MG63 (cell line): ENCODE measurements around the gene GET4. TPM values are rescaled to one million over a fixed set of nuclear protein-coding genes. Genes with fewer than 3 reads are reported as not detected.

Source experiments
- DNase-seq: peaks from one replicate; pipeline ENCODE4 v3.0.0-alpha.2; 2020
- H3K27me3 ChIP-seq: fragments of 250-450 bp; sonication (Bioruptor Pico); 2 replicates; pipeline ENCODE4 v1.5.1; 2020; ENCODE audit warnings: mild to moderate bottlenecking, moderate library complexity
- H3K36me3 ChIP-seq: fragments of 250-450 bp; sonication (Bioruptor Pico); 2 replicates; pipeline ENCODE4 v1.5.1; 2020; ENCODE audit warnings: mild to moderate bottlenecking, moderate library complexity
- H3K4me3 ChIP-seq: fragments of 250-450 bp; sonication (Bioruptor Pico); 2 replicates; pipeline ENCODE4 v1.5.1; 2020; ENCODE audit warnings: mild to moderate bottlenecking, moderate library complexity
- H3K9me3 ChIP-seq: fragments of 250-450 bp; sonication (Bioruptor Pico); 2 replicates; pipeline ENCODE4 v1.5.1; 2020; ENCODE audit warnings: mild to moderate bottlenecking, moderate library complexity
- total RNA-seq: library from RNA; depleted of rRNA; stranded (reverse); fragments of >200 nt; shearing (Covaris generic); gene quantifications from 2 replicates; pipeline ENCODE4 v1.2.3, GENCODE V29; 2014; ENCODE audit warnings: low replicate concordance

Gene GET4
- total RNA-seq, 1 experiment from 2014 or later: 58.9 TPM

DNA sequence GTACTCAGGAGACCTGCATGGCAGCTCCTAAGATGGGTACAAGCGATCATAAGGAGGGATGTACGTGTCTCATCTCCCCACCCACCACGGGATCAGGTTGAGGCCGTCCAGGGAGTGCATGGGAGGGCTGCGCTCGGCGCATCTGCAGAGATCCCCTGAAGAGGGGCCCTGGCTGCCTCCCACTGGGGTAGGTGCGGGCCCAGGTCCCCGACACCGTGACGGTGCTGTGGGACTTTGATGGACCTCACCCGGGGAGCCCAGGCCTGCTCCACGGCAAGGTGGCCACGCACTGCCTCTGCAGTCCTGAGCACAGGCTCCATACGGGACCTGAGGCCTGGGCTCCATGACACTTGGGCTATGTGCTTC, 12.7 kb downstream of the GET4 start:
- H3K4me3 ChIP-seq: no peak overlapping the region
- no peaks in the 10 kb centered on the region for H3K9me3 ChIP-seq
- no peak for DNase-seq
- H3K27me3 ChIP-seq: no peaks in the 10 kb centered on the region
- peaks cover 7% of the 10 kb centered on the region; the same call in 1 of the 2 replicates for H3K36me3 ChIP-seq

DNA sequence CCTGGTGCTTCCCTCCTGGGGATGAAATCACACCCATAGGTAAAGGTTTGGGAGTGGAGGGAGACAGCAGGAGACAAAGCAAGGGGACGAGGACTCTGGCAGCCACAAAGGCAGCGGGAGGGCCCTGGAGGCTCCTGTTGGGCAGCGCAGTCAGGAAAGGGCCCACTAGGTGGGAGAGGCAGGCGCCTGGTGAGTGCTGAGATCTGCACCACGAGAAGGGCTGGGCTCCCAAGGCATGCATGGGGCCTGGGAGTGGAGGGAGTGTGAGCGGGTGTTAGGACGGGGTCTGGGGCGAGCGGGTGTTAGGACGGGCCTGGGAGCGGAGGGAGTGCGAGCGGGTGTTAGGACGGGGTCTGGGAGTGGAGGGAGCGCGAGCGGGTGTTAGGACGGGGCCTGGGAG, 13.0 kb downstream of the GET4 start:
- Histone ChIP-seq H3K4me3 (no peak overlapping the region), H3K9me3 (no peaks in the 10 kb centered on the region), H3K27me3 (no peaks in the 10 kb centered on the region), H3K36me3 (peaks cover 7% of the 10 kb centered on the region; the same call in 1 of the 2 replicates)
- no peak for DNase-seq

DNA sequence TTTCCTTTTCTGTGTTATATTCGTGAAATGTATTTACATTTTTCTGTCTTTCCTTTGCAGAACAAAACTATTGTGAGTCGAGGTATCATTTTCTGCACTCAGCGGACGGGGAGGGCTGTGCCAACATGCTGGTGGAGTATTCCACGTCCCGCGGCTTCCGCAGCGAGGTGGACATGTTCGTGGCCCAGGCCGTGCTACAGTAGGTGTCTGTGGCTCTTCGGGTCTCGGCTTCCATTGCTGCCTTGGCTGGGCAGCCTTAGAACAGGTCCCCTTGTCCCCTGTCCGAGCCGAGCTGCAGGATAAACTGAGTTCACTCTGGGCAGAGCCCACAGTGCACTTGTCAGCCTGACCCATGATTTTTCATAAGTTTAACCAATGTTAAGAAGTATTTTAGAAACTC, 14.5 kb downstream of the GET4 start:
- Histone ChIP-seq H3K27me3 (no peaks in the 10 kb centered on the region), H3K9me3 (no peaks in the 10 kb centered on the region), H3K36me3 (peaks cover 7% of the 10 kb centered on the region; the same call in 1 of the 2 replicates), H3K4me3 (no peak overlapping the region)
- no peak for DNase-seq

DNA sequence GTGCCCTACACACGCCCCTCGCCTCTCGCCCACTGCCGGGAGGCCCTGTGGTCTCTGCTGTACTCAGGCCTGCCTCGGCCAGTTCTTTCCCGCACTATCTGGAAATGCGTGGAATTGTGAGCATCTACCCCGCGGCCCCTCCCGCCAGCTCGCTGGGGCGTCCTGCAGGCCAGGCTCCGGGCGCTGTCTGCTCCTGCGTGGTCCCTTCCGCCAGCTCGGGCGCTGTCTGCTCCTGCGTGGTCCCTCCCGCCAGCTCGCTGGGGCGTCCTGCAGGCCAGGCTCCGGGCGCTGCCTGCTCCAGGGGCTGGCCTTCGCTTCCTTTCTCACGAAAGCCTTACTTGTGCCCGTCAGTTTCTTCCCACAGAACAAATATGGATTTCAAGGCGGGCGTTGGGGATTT, 14.9 kb downstream of the GET4 start:
- no peaks in the 10 kb centered on the region for H3K27me3 ChIP-seq
- no peak overlapping the region for H3K4me3 ChIP-seq
- no peaks in the 10 kb centered on the region for H3K9me3 ChIP-seq
- H3K36me3 ChIP-seq: peaks cover 7% of the 10 kb centered on the region; the same call in 1 of the 2 replicates
- DNase-seq: no peak

DNA sequence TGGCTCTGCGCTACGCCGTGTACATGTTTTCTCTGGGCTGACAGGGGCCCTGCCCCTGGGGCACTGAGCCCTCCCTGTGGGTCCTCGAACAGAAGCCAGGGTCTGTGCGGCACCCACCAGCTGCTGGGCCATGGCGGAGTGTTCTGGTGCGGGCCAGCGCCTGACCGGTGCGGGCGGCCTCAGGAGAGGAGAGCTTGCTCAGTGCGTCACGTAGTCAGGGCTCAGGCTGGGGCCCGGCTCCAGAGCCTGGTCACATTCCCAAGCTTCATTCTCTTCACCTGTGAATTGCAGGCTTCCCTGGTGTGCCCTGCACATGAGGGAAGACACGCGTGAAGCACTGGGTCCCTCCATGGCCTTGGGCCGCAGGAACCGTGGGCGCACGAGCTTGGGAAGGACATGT, 15.5 kb downstream of the GET4 start:
- DNase-seq: no peak
- H3K27me3 ChIP-seq: no peaks in the 10 kb centered on the region
- H3K4me3 ChIP-seq: no peak overlapping the region
- no peaks in the 10 kb centered on the region for H3K9me3 ChIP-seq
- peaks cover 7% of the 10 kb centered on the region; the same call in 1 of the 2 replicates for H3K36me3 ChIP-seq

DNA sequence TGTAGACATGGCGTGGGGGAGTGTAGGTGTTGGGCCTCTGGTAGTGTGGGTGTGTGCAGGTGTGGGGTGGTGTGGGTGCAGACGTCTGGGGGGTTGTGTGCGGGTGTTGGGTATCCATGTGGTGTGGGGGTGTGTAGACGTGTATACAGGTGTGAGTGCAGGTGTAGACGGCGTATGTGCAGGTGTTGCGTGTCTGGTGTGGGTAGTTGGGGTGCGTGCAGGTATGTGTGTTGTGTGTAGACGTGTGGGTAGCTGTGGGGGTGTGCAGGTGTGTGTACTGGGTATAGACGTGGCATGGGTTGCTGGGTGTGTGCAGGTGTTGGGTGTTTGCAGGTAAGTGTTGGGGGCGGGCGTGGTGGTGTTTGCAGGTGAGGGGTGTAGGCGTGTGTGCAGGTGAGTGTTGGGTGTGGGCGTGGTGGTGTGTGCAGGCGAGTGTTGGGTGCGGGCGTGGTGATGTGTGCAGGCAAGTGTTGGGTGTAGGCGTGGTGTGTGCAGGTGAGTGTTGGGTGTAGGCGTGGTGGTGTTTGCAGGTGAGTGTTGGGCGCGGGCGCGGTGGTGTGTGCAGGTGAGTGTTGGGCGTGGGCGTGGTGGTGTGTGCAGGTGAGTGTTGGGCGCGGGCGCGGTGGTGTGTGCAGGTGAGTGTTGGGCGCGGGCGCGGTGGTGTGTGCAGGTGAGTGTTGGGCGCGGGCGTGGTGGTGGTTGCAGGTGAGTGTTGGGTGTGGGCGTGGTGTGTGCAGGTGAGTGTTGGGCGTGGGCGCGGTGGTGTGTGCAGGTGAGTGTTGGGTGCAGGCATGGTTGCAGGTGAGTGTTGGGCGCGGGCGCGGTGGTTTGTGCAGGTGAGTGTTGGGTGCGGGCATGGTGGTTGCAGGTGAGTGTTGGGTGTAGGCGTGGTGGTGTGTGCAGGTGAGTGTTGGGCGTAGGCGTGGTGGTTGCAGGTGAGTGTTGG, 16.6 kb downstream of the GET4 start:
- Histone ChIP-seq H3K9me3 (no peaks in the 10 kb centered on the region), H3K27me3 (no peaks in the 10 kb centered on the region), H3K4me3 (no peak overlapping the region), H3K36me3 (peaks cover 7% of the 10 kb centered on the region; the same call in 1 of the 2 replicates)
- no peak for DNase-seq

DNA sequence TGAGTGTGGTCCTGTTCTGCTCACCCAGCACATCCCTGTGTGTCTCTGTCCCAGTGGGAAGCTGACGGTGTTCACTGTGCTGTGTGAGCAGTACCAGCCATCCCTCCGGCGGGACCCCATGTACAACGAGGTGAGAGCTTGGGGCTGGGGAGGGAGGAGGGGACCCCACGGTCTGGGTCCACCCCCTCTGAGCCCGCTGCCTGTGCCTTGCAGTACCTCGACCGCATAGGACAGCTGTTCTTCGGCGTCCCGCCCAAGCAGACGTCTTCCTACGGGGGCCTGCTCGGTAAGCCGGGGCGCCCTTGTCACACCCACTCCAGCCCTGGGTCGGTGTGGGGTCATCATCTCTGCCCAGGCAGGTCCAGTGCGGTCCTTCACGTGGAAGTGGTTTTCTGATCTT, 17.3 kb downstream of the GET4 start:
- Histone ChIP-seq H3K4me3 (no peak overlapping the region), H3K36me3 (peaks cover 5% of the 10 kb centered on the region; the same call in 1 of the 2 replicates), H3K9me3 (no peaks in the 10 kb centered on the region), H3K27me3 (no peaks in the 10 kb centered on the region)
- DNase-seq: no peak

DNA sequence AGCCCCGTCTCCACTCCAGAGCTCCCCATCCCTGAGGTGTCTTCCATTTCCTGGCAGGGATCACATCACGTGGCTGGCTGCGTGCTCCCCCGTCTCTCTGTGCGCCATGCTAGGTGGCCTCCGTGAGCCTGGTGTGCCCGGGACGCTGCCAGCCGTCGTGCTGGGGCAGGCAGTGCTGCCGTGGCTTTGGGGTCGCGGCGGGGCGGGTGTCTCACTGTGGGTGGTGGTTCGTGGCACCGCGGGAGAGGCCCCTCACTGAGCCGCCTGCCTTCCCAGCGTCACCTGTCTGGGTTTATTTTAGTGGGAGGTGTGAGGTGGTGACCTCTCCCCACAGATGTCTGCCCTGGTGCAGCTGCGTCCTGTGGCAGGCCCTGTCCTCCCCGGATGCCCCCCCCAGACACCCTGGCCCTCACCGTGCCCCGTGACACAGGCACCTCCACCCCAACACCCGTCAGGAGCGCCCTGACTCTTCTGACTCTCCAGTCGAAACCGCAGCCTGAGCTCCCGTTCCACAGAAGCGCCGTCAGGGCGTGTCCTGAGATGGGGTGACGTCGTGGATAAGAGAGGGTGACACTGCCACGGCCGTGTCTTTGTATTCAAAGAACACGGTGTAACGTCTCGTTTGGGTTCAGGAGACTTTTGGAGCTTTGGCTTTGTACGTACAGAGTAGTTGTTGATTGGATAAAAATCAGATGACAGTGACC, 18.0 kb downstream of the GET4 start:
- H3K36me3 ChIP-seq: peaks cover 5% of the 10 kb centered on the region; the same call in 1 of the 2 replicates
- no peak overlapping the region for H3K4me3 ChIP-seq
- no peak for DNase-seq

DNA sequence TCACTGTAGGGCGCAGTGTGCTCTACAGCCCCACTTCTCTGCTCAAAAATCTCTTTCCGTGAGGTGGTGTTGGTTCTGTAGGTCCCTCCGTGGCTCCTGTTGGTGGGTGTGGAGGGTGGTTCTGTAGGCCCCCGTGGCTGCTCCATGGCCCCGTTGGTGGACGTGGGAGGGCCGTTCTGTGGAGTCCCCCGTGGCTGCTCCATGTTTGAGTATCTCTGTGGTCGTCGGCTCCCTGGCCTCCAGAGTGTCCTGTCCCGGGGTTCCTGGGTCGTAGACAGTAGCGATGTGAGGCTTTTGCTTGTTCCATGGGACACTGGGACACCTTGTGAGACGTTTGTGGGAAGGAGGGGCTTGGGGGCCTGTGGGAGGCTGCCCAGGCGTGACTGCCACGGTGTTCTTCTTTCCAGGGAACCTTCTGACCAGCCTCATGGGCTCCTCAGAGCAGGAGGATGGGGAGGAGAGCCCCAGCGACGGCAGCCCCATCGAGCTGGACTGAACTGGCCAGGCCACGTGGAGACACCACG, 18.6 kb downstream of the GET4 start:
- DNase-seq: no peak
- Histone ChIP-seq H3K36me3 (peaks cover 5% of the 10 kb centered on the region; the same call in 1 of the 2 replicates), H3K27me3 (no peaks in the 10 kb centered on the region), H3K4me3 (no peak overlapping the region), H3K9me3 (no peaks in the 10 kb centered on the region)

More for the DNA sequence above, 18.0 kb downstream of the GET4 start:
- no peaks in the 10 kb centered on the region for H3K27me3 ChIP-seq
- no peaks in the 10 kb centered on the region for H3K9me3 ChIP-seq

DNA sequence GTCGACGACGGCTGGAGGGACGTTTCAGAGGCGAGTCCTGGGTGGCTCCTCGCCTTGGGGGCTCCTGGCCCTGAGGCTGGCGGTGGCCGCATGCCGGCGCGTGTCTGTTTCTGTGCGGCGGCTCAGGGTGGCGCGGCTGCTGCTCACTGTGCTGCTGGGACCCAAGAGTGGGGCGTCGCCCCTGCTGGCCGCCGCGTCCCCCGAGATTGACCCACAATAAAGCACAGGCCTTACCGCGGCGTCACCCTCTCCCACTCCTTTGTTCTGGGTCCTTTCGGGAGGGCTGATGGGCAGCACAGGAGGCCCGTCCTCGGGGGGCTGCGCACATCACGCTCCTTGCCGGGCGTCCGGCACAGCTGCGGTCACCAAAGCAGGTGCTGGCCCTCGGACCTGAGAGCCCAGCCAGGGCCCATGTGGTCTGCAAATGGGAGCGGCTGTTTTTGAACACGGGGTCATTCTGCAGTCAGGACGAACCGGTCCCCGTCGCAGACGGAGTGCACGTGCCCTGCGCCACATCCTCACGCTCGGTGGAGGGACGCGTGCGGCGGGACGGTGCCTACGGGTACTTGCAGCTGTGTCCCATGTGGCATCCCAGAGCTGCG, 19.2 kb downstream of the GET4 start:
- Histone ChIP-seq H3K9me3 (no peaks in the 10 kb centered on the region), H3K27me3 (no peaks in the 10 kb centered on the region), H3K4me3 (no peak overlapping the region), H3K36me3 (peaks cover 4% of the 10 kb centered on the region; the same call in 1 of the 2 replicates)
- no peak for DNase-seq

DNA sequence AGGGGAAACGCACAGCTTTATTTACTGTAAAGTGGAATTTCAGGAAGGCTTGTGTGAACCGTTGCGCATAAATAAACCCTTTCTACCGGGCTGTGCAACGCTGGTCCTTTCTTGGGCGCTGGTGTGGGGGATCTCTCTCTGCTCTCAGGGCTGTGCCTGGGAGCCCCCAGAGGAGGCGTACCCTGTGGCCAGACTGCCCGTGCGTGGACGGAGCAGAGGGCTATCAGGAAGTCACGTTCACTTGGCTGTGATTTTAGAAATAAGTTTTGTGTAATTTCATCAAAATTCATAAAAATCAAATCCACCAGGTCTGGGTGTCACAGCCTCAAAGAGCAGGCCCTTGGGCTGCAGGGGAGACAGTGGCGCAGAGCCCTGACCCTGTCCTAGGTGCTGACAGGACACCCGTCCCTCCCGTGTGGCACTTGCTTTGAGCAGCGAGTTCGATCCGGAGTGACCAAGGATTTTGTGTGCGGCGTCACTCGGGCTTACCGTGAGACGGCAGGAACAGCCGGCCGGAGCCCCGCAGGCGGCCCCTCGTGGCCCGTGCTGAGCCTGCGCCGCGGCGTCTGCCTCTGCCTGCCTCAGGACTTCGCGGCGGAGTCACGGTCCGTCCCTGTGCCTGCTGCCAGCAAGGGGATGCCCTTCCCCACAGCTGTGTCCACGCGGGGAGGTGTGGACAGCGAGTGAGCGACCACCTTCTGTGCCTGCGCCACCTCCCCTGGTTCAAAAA, 20.2 kb downstream of the GET4 start:
- Histone ChIP-seq H3K27me3 (no peaks in the 10 kb centered on the region), H3K9me3 (no peaks in the 10 kb centered on the region), H3K36me3 (no peaks in the 10 kb centered on the region; the same call in 1 of the 2 replicates), H3K4me3 (no peak overlapping the region)
- no peak for DNase-seq

DNA sequence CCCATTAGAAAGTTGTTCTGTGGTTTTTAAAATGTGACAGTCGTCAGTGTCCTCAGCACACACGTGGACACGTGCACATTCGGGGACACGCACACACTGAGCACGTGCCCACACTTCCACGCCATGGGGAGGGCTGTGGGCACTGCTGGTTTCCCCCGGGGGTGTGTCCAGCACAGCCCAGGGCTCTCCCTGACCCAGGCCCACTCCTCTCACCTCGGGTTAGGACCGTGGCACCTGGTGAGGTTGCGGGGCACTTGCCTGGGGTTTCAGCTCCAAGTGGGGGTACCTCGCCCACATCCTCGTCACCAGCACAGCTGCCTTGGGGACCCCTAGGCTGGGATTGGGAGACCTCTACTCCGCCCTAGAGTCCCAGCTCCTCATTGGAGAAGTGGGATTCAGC, 20.7 kb downstream of the GET4 start:
- Histone ChIP-seq H3K27me3 (no peaks in the 10 kb centered on the region), H3K4me3 (no peak overlapping the region), H3K9me3 (no peaks in the 10 kb centered on the region), H3K36me3 (no peaks in the 10 kb centered on the region; the same call in 1 of the 2 replicates)
- DNase-seq: no peak

DNA sequence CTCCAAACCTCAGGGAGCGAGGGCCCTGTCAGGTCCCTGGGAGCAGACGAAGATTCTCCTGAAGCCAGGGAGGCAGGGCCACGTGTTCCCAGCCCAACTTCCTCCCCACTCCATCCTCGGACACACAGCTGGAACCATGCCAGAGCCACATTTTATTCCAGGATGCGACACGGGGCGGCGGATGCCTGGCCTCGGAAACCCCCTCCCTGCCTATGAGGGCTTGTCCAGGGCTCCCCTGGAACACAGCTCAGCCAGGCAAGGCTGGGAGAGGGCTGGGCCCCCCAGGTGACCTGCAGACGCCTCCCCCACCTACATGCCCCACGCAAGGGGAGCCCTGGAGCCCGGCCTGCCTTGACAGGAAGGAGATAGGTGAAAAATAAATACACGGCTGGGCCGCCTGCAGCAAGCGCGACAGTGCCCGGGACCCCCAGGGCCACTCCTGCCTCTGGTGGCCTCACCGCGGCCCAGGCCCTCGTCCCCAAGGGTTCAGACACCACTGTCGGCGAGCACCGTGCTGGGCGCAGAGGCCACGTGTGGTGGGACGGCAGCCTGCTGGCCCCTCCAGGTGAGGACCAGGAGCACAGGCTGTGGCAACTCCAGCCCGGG, 21.5 kb downstream of the GET4 start:
- no peaks in the 10 kb centered on the region for H3K27me3 ChIP-seq
- DNase-seq: no peak
- H3K4me3 ChIP-seq: no peak overlapping the region
- H3K9me3 ChIP-seq: no peaks in the 10 kb centered on the region
- no peaks in the 10 kb centered on the region; the same call in 1 of the 2 replicates for H3K36me3 ChIP-seq

DNA sequence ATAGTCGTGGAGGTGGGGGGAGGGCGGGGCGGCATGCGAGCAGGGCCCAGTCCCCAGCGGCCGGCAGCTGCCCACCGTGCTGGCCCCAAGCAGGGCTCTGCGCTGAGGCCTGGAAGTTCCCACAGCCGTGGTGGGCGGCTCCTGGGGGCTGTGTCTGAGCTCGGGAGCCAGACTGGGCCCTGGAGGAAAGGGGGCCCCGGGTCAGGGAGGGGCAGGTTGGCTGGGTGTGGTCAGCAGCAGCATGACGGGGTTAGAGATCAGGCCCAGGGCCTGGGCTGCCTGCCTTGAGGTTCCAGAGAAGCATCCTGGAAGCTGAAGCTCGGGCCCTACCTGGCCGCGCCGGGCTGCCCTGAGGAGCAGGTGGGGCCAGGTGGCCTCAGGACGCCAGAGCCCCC, 22.1 kb downstream of the GET4 start:
- Histone ChIP-seq H3K4me3 (no peak overlapping the region), H3K9me3 (no peaks in the 10 kb centered on the region), H3K36me3 (no peaks in the 10 kb centered on the region; the same call in 1 of the 2 replicates), H3K27me3 (no peaks in the 10 kb centered on the region)
- DNase-seq: no peak

DNA sequence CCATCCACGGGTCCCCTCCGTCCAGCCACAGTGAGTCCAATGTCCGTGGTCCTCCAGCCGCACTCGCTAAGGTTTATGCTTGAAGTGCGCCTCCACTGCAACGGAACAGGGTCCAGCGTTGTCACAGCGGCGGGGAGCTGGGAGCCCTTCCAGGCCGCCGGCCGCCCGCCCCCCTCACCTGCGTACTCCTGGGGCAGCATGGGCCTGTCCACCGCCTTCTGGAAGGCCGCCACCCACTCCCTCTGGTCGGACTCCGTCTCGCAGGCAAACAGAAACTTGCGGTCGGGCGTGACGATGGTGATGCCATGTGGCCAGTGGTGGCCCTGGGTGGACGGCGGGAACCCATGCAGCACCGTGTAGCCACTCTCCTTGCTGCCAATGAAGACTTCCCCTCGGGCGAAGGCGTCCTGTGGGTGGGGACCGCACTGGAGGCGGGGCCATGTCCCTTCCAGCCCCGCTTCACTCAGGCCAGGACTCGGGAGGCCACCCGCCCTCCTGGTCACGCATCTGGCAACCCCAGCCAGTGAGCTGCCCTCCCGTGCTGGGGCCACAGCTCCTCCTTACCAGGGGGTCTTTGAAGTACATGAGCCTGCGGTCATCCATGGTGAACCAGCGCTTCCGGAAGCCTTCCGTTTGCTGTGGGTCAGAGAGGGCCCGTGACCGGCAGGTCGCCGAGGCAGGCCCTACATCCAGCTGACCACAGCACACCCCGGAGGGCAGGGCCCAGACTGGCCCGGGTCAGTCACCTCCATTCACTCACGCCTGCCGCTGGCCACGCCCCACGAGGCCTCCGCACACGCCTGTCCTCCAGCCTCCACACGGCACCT, 22.7 kb downstream of the GET4 start:
- no peak overlapping the region for H3K4me3 ChIP-seq
- H3K27me3 ChIP-seq: no peaks in the 10 kb centered on the region
- H3K9me3 ChIP-seq: no peaks in the 10 kb centered on the region
- DNase-seq: no peak
- no peaks in the 10 kb centered on the region; the same call in 1 of the 2 replicates for H3K36me3 ChIP-seq
